Ovary (tissue), 9 donors: Measurements from ENCODE around the gene TSPAN31. TPM values are rescaled to one million over a fixed set of nuclear protein-coding genes. Genes with fewer than 3 reads are reported as not detected.

Source experiments
- DNase-seq, 5 donors: peaks; one replicate each; pipeline ENCODE4 v3.0.0-alpha.2; 2019 to 2020
- H3K27ac ChIP-seq, 2 donors: fragments of 200-600 bp; one replicate each; pipeline versions ENCODE4 v1.5.1 to v1.8.0; 2019 to 2022
- H3K27me3 ChIP-seq: fragments of 200-600 bp; one replicate; pipeline ENCODE4 v1.8.0; 2022
- H3K36me3 ChIP-seq: fragments of 200-600 bp; sonication (generic); one replicate; pipeline ENCODE4 v1.5.1; 2019
- H3K4me1 ChIP-seq: one replicate; pipeline ENCODE4 v1.8.1; 2013; ENCODE audit warnings: mild to moderate bottlenecking, moderate library complexity; ENCODE audit not compliant: insufficient read depth
- H3K4me3 ChIP-seq: fragments of 200-600 bp; sonication (generic); one replicate; pipeline ENCODE4 v1.5.1; 2017
- H3K9me3 ChIP-seq, 2 donors: fragments of 200-600 bp in 1 of 2; sonication (generic) in 1 of 2; one replicate each; pipeline versions ENCODE4 v1.5.1 to v1.8.1; 2013 to 2019; ENCODE audit warnings: mild to moderate bottlenecking in 1 of 2, moderate library complexity in 1 of 2
- EP300 ChIP-seq: sonication (generic); formaldehyde crosslinking; IDR thresholded peaks from one replicate; pipeline ENCODE4 v1.6.1; 2017; ENCODE audit warnings: antibody characterized with exemption
- POLR2A ChIP-seq: fragments of 450-650 bp; IDR thresholded peaks from one replicate; pipeline ENCODE4 v1.6.1; 2017; ENCODE audit warnings: antibody characterized with exemption, mild to moderate bottlenecking, moderate library complexity
- WGBS, 3 donors: extraction: QIAGEN DNeasy Blood & Tissue Kit in 1 of 3; methylation state at CpG; one replicate each; pipeline versions ENCODE4 v1.1.5 to v1.1.7; 2013 to 2017; 5-methylcytosine and 5-hydroxymethylcytosine counted together
- intact Hi-C, 4 donors: fragments of 100-400 bp; cut with DNase I; formaldehyde crosslinking; loops; one replicate each; pipeline versions ENCODE4 v1.11.0 to v1.15.1; 2022 to 2023
- polyA plus RNA-seq, 2 donors: library from polyadenylated mRNA; stranded (reverse); fragments of 200-250 nt in 1 of 2; fragments of 350-450 nt in 1 of 2; fragmentation: Illumina TruSeq in 1 of 2; extraction: RNeasy Lipid Tissue Mini Kit (QIAGEN cat#74804) in 1 of 2; gene quantifications; one replicate each; pipeline ENCODE4 v1.2.3, GENCODE V29; 2013 to 2014
- total RNA-seq, 7 donors: library from RNA; depleted of rRNA in 2 of 7; stranded (reverse); fragments of >200 nt in 2 of 7; fragmentation: NEBNext Ultra II Directional in 3 of 7; extraction: Animal tissue kit (Norgen Biotek cat#: 25700) in 3 of 7; gene quantifications; one replicate each; pipeline versions ENCODE4 v1.1.0 to v1.2.4, GENCODE V29; 2016 to 2023
- TF ChIP-seq, protein P1 (sequence below), 3 donors: fragments of 450-650 bp in 2 of 3; fragments of 200-600 bp in 1 of 3; IDR thresholded peaks; one replicate each; pipeline versions ENCODE4 v1.5.1 to v1.8.0; 2016 to 2022; ENCODE audit warnings: antibody characterized with exemption in 3 of 3, mild to moderate bottlenecking in 1 of 3
- donor health status: DM: no; HTN: no; CAD: no; lungs with moderate emphysema.
- donor health status: DM: no; HTN: no; CAD: no.
- donor health status: Bipolar disorder and iron deficiency.
- donor health status: DM: yes; HTN: yes; CAD: no.
- donor health status: DM: no; HTN: no; CAD: no.
- donor health status: DM: yes; HTN: yes; CAD: no.

Gene TSPAN31
- total and polyA plus RNA-seq, 9 donors: 27.7 to 64.0 (median 43.9) TPM

DNA sequence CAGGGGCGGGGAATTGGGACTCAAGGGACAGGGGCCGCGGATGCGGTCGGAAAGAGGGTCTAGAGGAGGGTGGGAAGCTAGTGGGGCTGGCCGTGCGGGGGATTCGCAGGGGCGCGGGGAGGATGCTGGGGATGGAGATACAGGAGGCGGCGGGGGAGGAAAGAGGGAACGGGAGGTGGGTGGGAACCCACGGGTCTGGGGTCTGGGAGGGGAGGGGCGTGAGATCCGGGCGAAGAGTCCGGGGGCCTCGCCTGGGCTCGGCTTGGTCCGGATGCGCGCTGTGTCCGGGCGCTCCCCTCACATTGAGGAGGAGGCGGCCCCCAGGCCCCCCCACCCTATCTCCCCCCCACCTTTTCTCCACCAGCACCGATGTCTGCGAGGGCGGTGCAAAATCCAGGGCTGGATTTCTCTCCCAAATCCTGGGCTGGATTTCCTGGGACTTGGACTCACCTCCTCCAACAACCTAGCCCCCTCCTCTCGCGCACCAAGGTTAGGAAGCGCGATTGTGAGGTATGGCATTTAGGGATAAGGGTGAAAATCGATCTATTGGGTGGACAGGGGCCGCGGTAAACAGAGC is 6.1 kb upstream of the TSPAN31 start, which contains the start of gene AGAP2:
TSS of gene AGAP2 (minus strand) at position 82 of the 577 bp plus-strand sequence. CDS start 496 bp downstream, outside the sequence.
- TF ChIP-seq, protein P1, sequence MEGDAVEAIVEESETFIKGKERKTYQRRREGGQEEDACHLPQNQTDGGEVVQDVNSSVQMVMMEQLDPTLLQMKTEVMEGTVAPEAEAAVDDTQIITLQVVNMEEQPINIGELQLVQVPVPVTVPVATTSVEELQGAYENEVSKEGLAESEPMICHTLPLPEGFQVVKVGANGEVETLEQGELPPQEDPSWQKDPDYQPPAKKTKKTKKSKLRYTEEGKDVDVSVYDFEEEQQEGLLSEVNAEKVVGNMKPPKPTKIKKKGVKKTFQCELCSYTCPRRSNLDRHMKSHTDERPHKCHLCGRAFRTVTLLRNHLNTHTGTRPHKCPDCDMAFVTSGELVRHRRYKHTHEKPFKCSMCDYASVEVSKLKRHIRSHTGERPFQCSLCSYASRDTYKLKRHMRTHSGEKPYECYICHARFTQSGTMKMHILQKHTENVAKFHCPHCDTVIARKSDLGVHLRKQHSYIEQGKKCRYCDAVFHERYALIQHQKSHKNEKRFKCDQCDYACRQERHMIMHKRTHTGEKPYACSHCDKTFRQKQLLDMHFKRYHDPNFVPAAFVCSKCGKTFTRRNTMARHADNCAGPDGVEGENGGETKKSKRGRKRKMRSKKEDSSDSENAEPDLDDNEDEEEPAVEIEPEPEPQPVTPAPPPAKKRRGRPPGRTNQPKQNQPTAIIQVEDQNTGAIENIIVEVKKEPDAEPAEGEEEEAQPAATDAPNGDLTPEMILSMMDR (IDR thresholded peaks at IDR 0.05): no peak
- TF ChIP-seq EP300: no peak
- no peak for TF ChIP-seq POLR2A
- peaks cover 7% of the 10 kb centered on the region for H3K27me3 ChIP-seq
- intact Hi-C loops: no loop called here

DNA sequence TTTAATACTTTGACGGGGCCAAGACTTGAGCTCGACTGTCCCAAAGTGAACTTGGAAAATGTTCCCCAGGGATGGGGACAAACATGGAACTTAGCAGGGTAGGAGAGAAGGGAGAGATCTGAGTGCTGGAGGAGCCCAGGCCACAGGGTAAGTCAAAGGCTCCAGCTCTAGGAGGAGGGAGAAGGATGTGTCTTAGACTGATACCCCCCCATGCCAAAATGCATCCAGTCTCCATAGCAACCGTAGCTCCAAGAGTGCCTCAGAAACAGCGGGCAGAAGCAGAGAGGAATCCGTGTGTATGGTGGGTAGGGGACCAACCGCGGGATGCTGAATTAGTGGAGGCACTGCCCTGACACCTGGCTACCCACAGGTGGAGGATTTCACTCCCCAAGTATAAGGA is 5.5 kb upstream of the TSPAN31 start:
- DNase-seq: no peak
- H3K4me3 ChIP-seq: no peak overlapping the region
- TF ChIP-seq, protein P1 (IDR thresholded peaks at IDR 0.05): no peak
- no peak for TF ChIP-seq POLR2A
- no peaks in the 10 kb centered on the region for H3K36me3 ChIP-seq
- 11 to 21% (median 16%) methylated on average over 7 of the region's 7 CpGs for WGBS, 3 donors
- intact Hi-C loops: no loop called here
- H3K4me1 ChIP-seq: peaks cover 9% of the 10 kb centered on the region
- no peak overlapping the region for H3K27ac ChIP-seq
- no peaks in the 10 kb centered on the region for H3K9me3 ChIP-seq
- peaks cover 7% of the 10 kb centered on the region for H3K27me3 ChIP-seq

More for the DNA sequence above, 6.1 kb upstream of the TSPAN31 start, which contains the start of gene AGAP2:
- no peak for DNase-seq
- H3K36me3 ChIP-seq: no peaks in the 10 kb centered on the region
- no peak within 1 kb of the TSS for H3K27ac ChIP-seq
- 1 to 4% (median 3%) methylated on average over 33 to 36 of the region's 36 CpGs for WGBS, 3 donors
- H3K4me3 ChIP-seq: peak within 1 kb of the TSS; percentile 2
- H3K9me3 ChIP-seq: no peaks in the 10 kb centered on the region
- H3K4me1 ChIP-seq: peaks cover 5% of the 10 kb centered on the region

DNA sequence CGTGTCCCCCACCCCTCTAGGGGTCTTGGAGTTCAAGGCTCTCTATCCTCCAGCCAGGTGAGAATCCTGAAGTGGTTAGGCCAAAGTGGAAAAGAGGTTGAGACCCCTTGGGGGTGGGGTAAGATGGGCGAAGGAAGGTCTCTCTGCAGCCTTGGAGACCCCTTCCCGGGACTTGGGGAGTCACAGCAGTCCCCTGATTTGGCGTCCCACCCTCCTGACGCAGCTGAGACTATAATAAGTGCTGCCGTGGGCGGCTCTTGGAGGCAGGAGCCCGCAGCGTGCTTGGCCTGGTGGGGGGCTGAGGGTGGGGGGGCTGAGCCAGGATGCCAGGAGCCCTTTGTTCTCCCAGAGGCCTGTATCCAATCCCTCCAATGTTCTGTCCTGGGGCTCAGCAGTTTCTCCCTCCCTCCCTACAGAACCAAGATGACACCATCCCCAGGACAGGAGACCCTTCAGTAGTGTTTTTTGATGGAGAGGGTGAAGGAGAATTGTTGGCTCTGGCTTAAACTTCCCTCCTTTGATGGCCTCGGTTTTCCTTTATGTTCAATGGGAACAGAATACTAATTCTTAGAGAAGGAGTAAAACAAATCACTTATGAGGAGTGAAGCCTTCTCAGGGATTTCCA is 4.8 kb upstream of the TSPAN31 start:
- Histone ChIP-seq H3K27ac (no peak overlapping the region), H3K36me3 (no peaks in the 10 kb centered on the region), H3K4me1 (peaks cover 9% of the 10 kb centered on the region), H3K9me3 (no peaks in the 10 kb centered on the region), H3K4me3 (no peak overlapping the region), H3K27me3 (peaks cover 7% of the 10 kb centered on the region)
- no peak for DNase-seq
- WGBS, 3 donors: 26 to 31% (median 30%) methylated on average over 10 of the region's 10 CpGs
- TF ChIP-seq, protein P1 (IDR thresholded peaks at IDR 0.05): no peak
- no peak for TF ChIP-seq POLR2A
- TF ChIP-seq EP300: no peak
- intact Hi-C loops: no loop called here

DNA sequence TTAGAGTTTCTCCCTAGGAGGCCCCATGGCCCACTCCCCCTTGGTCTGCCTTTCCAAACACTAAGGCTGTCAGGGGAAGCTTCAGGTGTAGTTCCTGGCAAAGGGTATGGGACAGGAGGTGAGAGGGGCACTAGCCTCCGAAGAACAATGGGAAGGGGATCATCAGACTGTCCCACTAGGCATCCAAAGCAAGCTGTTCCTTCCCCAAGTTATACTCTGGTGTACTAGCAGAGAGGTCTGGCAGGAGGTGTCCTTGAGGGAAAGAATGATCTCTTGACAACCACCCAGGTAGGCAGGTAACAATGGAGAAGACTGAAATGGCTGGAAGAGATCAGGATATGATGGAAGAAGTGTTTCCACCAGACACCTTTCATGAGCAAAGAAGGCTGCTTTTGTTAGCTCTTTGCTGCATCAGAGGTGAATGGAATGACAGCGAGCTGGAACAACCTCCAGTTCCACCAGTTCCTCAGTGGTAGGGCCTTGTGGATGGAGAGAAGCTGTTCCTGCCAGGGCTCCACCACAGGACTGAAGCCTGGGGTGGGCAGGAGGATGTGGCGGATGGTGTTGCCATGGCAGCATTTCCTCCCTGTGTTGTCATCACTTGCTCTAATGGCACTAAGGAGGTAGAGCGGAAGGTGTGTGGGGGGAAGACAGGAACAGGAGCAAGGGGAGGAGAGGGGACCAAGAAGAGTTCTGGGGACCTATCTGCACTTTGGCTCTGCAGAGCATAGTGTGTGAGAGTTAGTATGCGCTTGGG is 4.0 kb upstream of the TSPAN31 start:
- no peak for DNase-seq
- TF ChIP-seq EP300 (no peak), POLR2A (no peak)
- TF ChIP-seq, protein P1 (IDR thresholded peaks at IDR 0.05): no peak
- H3K27ac ChIP-seq: no peak overlapping the region
- intact Hi-C loops: no loop called here
- peaks cover 12% of the 10 kb centered on the region for H3K4me1 ChIP-seq
- peaks cover 7% of the 10 kb centered on the region for H3K27me3 ChIP-seq
- no peak overlapping the region for H3K4me3 ChIP-seq
- H3K9me3 ChIP-seq: no peaks in the 10 kb centered on the region
- no peaks in the 10 kb centered on the region for H3K36me3 ChIP-seq
- 64 to 78% (median 70%) methylated on average over 5 of the region's 5 CpGs for WGBS, 3 donors
